H1 (cell line): ENCODE measurements around the gene POLR2C. TPM values are rescaled to one million over a fixed set of nuclear protein-coding genes. Genes with fewer than 3 reads are reported as not detected.

Source experiments
- BACH1 ChIP-seq: IDR thresholded peaks from 2 replicates; pipeline ENCODE4 v1.6.1; 2012; ENCODE audit warnings: low read length, improper control_type of control experiment
- BRCA1 ChIP-seq: IDR thresholded peaks from 2 replicates; pipeline ENCODE4 v1.6.1; 2012; ENCODE audit warnings: low read depth, low read length, improper control_type of control experiment
- SRF ChIP-seq: IDR thresholded peaks from 2 replicates; pipeline ENCODE4 v1.6.1; 2011; ENCODE audit warnings: mild to moderate bottlenecking, low read depth, low read length, moderate library complexity
- TAF1 ChIP-seq: IDR thresholded peaks from 2 replicates; pipeline ENCODE4 v1.6.1; 2011; ENCODE audit warnings: mild to moderate bottlenecking, low read depth, low read length
- TBP ChIP-seq: IDR thresholded peaks from 2 replicates; pipeline ENCODE4 v1.6.1; 2011; ENCODE audit warnings: low read depth, low read length, improper control_type of control experiment
- polyA plus RNA-seq, 7 experiments: library from polyadenylated mRNA; depleted of rRNA in 3 of 7; stranded (reverse) in 5 of 7; unstranded in 2 of 7; fragments of >200 nt in 5 of 7; fragments of 200-250 nt in 2 of 7; gene quantifications; 1 replicate in 5 of 7; 2 replicates in 1 of 7; 4 replicates in 1 of 7; pipeline versions ENCODE4 v1.2.1 to v1.2.3, GENCODE V29; 2011 to 2013; ENCODE audit warnings: missing spikeins in 2 of 7, mixed read lengths in 2 of 7
- total RNA-seq: library from RNA; stranded (reverse); fragmentation: NEBNext Ultra II Directional; extraction: Animal tissue kit (Norgen Biotek cat#: 25700); gene quantifications from 2 replicates; pipeline ENCODE4 v1.2.1, GENCODE V29; 2021
- TF ChIP-seq, protein P1 (sequence below): IDR thresholded peaks from 2 replicates; pipeline ENCODE4 v1.6.1; 2012; ENCODE audit warnings: low read length, inconsistent platforms

POLR2C gene
- total and polyA plus RNA-seq, 2 of the 8 experiments (the other 6 are each of a cell fraction or from before 2014, with no cell fraction given): 72.5 to 132 TPM

DNA sequence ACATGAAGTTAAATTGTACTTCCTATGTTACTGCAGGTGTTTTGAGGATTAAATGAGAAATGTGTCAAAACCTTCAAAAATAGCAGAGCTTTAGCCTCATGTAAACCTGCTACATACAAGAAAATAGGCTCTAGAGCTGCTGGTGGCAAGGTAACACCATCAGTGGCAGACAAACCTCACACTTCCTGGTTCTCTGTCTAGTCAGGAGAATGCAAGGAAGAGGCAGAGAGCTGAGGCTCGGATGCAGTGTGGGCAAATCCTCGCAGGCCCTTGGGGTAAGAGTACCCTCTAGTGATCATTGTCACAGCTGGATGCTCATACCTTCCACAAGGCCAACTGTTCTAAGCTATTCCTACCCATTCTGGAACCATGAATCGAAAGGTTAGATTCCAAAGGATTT is 29.5 kb upstream of the POLR2C start (continued):
- no peak for TF ChIP-seq SRF
- no peak for TF ChIP-seq BACH1
- TF ChIP-seq TAF1: no peak
- TF ChIP-seq TBP: no peak
- TF ChIP-seq, protein P1, sequence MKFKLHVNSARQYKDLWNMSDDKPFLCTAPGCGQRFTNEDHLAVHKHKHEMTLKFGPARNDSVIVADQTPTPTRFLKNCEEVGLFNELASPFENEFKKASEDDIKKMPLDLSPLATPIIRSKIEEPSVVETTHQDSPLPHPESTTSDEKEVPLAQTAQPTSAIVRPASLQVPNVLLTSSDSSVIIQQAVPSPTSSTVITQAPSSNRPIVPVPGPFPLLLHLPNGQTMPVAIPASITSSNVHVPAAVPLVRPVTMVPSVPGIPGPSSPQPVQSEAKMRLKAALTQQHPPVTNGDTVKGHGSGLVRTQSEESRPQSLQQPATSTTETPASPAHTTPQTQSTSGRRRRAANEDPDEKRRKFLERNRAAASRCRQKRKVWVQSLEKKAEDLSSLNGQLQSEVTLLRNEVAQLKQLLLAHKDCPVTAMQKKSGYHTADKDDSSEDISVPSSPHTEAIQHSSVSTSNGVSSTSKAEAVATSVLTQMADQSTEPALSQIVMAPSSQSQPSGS: no peak
- no peak for TF ChIP-seq BRCA1
